IPS-NIHi11 (cell line): ENCODE measurements around the gene S100A9.
"Not testable (repeated sequence)": the region's sequence is repeated elsewhere in the genome, so short reads cannot be mapped to it uniquely, and the experiment has no call there.

ENCODE experiments used
- DNase-seq: peaks from one replicate; pipeline ENCODE4 v3.0.0; 2012; ENCODE audit warnings: mixed read lengths, low spot score

Gene S100A9

GRCh38 chr1:153407274-153407673, 49.6 kb downstream of the S100A9 start:
- not testable (repeated sequence) for DNase-seq
